ENCODE measurements around the gene DCP1A. TPM values are rescaled to one million over a fixed set of nuclear protein-coding genes. Genes with fewer than 3 reads are reported as not detected.
A peak's percentile ranks its signal among the peaks of the same experiment; 100 is the strongest.

Gene DCP1A
- total and polyA plus RNA-seq, 2 donors (not counting 3 experiments of a cell fraction or from before 2014, with no cell fraction given), result 32.3 to 38.0 TPM

- POLR2A ChIA-PET, result no interaction called here
- CTCF ChIA-PET, result no interaction called here
- intact Hi-C loops (cut with micrococcal nuclease), result no loop called here
These were observed 111.8 kb downstream of the DCP1A start for GRCh38 chr3:53235545-53235944.

More at GRCh38 chr3:53235545-53235944, 111.8 kb downstream of the DCP1A start:
- Histone ChIP-seq H4K20me1 (replicated peaks; ENCODE audit: control insufficient read depth, extremely low read depth, insufficient read depth, low read length) (no peaks in the 10 kb centered on the region), H3K4me1 (ENCODE audit: control insufficient read depth, extremely low read depth, insufficient read depth, low read length) (peaks cover 39% of the 10 kb centered on the region), H2AFZ (ENCODE audit: low read depth, low read length) (no peak overlapping the region), H3K9me3 (replicated peaks; ENCODE audit: control insufficient read depth, insufficient read depth, low read length) (no peaks in the 10 kb centered on the region), H3K4me2 (ENCODE audit: insufficient read depth, low read length) (no peak overlapping the region), H3K27me3 (ENCODE audit: control insufficient read depth in 2 of 2, insufficient read depth in 2 of 2, low read length in 2 of 2) (no peaks in the 10 kb centered on the region), H3K79me2 (ENCODE audit: control insufficient read depth, insufficient read depth, low read length) (peaks cover 52% of the 10 kb centered on the region), H3K36me3 (ENCODE audit: control insufficient read depth in 2 of 2, extremely low read depth in 1 of 2, insufficient read depth in 2 of 2, low read length in 2 of 2) (peaks cover 36 to 49% of the 10 kb centered on the region in 2 experiments), H3K27ac (ENCODE audit: insufficient read depth, low read depth, low read length) (peak overlapping the region; percentile 88), H3K9ac (replicated peaks; ENCODE audit: extremely low read depth, insufficient read depth, low read length) (no peak overlapping the region), H3K9me1 (replicated peaks; ENCODE audit: control insufficient read depth, extremely low read depth, insufficient read depth, low read length) (no peaks in the 10 kb centered on the region), H3K4me3 (replicated peaks in 1 of 3; ENCODE audit: insufficient read depth in 1 of 3, low read depth in 1 of 3, low read length in 3 of 3) (no peak overlapping the region)
- no peak for DNase-seq (ENCODE audit: low read depth, low spot score)
- dilution Hi-C loops (cut with MboI; ENCODE audit: extremely low pct_ligation_motif_present, low sequenced_read_pairs), result no loop called here
- no TSS peak for BruUV-seq (replicated peaks)
- FAIRE-seq, result no peak
- TF ChIP-seq GATA2 (IDR thresholded peaks at IDR 0.05; ENCODE audit: insufficient read depth, insufficient read length, low read depth, low read length) (no peak), POLR2A (IDR thresholded peaks at IDR 0.05; ENCODE audit: low read depth, low read length) (no peak), FOS (IDR thresholded peaks at IDR 0.05; ENCODE audit: borderline replicate concordance, insufficient read depth, low read length) (no peak), POLR2AphosphoS5 (IDR thresholded peaks at IDR 0.05; ENCODE audit: insufficient read depth, low read depth, low read length) (no peak), CTCF (IDR thresholded peaks at IDR 0.05; ENCODE audit: extremely low read depth in 1 of 2, insufficient read depth in 1 of 2, low read depth in 1 of 2, low read length in 2 of 2) (no peak), MAX (IDR thresholded peaks at IDR 0.05; ENCODE audit: insufficient read depth, insufficient read length) (no peak)

All from endothelial cell of umbilical vein (primary cell).